GM23248 (cell line): Measurements from ENCODE around the gene SPNS1. TPM values are rescaled to one million over a fixed set of nuclear protein-coding genes. Genes with fewer than 3 reads are reported as not detected.

ENCODE experiments used
- DNase-seq: peaks from one replicate; pipeline ENCODE4 v3.0.0-alpha.2; 2015
- H2AFZ ChIP-seq: fragments of 200-600 bp; sonication (generic); 2 replicates; pipeline ENCODE4 v1.6.1; 2016; ENCODE audit warnings: antibody characterized with exemption
- H3F3A ChIP-seq: fragments of 200-600 bp; sonication (generic); 2 replicates; pipeline ENCODE4 v1.6.1; 2016; ENCODE audit warnings: mild to moderate bottlenecking, antibody characterized with exemption, mixed run types; ENCODE audit not compliant: insufficient read depth
- H3K27ac ChIP-seq: fragments of 200-600 bp; sonication (generic); 2 replicates; pipeline ENCODE4 v1.5.1; 2016; ENCODE audit warnings: mild to moderate bottlenecking
- H3K27me3 ChIP-seq: fragments of 200-600 bp; sonication (generic); replicated peaks from 2 replicates; pipeline ENCODE4 v1.6.1; 2016; ENCODE audit warnings: mild to moderate bottlenecking; ENCODE audit not compliant: insufficient read depth
- H3K36me3 ChIP-seq: fragments of 200-600 bp; sonication (generic); 2 replicates; pipeline ENCODE4 v1.6.1; 2016; ENCODE audit warnings: low read depth, mild to moderate bottlenecking
- H3K4me1 ChIP-seq: fragments of 200-600 bp; sonication (generic); 2 replicates; pipeline ENCODE4 v1.6.1; 2016; ENCODE audit warnings: mild to moderate bottlenecking; ENCODE audit not compliant: insufficient read depth
- H3K4me2 ChIP-seq: fragments of 200-600 bp; sonication (generic); one replicate; pipeline ENCODE4 v1.6.1; 2016; ENCODE audit warnings: mild to moderate bottlenecking; ENCODE audit not compliant: unreplicated experiment
- H3K4me3 ChIP-seq: fragments of 200-600 bp; sonication (generic); 2 replicates; pipeline ENCODE4 v1.5.1; 2016; ENCODE audit warnings: mild to moderate bottlenecking
- H3K79me2 ChIP-seq: fragments of 200-600 bp; sonication (generic); 2 replicates; pipeline ENCODE4 v1.6.1; 2016; ENCODE audit warnings: mild to moderate bottlenecking; ENCODE audit not compliant: insufficient read depth
- H3K9ac ChIP-seq: fragments of 200-600 bp; sonication (generic); 2 replicates; pipeline ENCODE4 v1.6.1; 2016; ENCODE audit warnings: mild to moderate bottlenecking
- H3K9me2 ChIP-seq: fragments of 200-600 bp; sonication (generic); 2 replicates; pipeline ENCODE4 v1.6.1; 2016; ENCODE audit warnings: mixed run types, mild to moderate bottlenecking, moderate library complexity; ENCODE audit not compliant: insufficient read depth
- H3K9me3 ChIP-seq: fragments of 200-600 bp; sonication (generic); one replicate; pipeline ENCODE4 v1.6.1; 2017; ENCODE audit warnings: low read depth
- H4K20me1 ChIP-seq: fragments of 200-600 bp; sonication (generic); 2 replicates; pipeline ENCODE4 v1.6.0; 2016; ENCODE audit not compliant: insufficient read depth
- EZH2 ChIP-seq: fragments of 200-600 bp; sonication (generic); IDR thresholded peaks from 2 replicates; pipeline ENCODE4 v1.6.1; 2018; ENCODE audit warnings: antibody characterized with exemption, mild to moderate bottlenecking; ENCODE audit not compliant: insufficient read depth, poor library complexity, severe bottlenecking
- EZH2phosphoT487 ChIP-seq: fragments of 200-600 bp; sonication (generic); IDR thresholded peaks from 2 replicates; pipeline ENCODE4 v1.6.1; 2018; ENCODE audit warnings: antibody characterized with exemption, moderate library complexity, mild to moderate bottlenecking, low read depth; ENCODE audit not compliant: insufficient read depth
- WGBS, 2 experiments: methylation state at CpG; one replicate each; pipeline ENCODE4 v1.1.6; 2015 to 2017; ENCODE audit warnings: low lambda C conversion rate in 2 of 2, low coverage in 1 of 2; ENCODE audit errors: missing lambda C conversion rate in 2 of 2; 5-methylcytosine and 5-hydroxymethylcytosine counted together
- in situ Hi-C: fragments of 300-500 bp; cut with MboI; formaldehyde crosslinking; loops from 2 replicates; pipeline ENCODE4 v1.15.0; 2020
- polyA plus RNA-seq: library from polyadenylated mRNA; unstranded; fragments of >200 nt; fragmentation: Nextera tagmentation; extraction: Ambion mirVana; gene quantifications from 2 replicates; pipeline ENCODE4 v1.2.1, GENCODE V29; 2016
- total RNA-seq: library from RNA; depleted of rRNA; stranded (reverse); fragments of >200 nt; shearing (Covaris generic); gene quantifications from 2 replicates; pipeline ENCODE4 v1.2.3, GENCODE V29; 2014

Gene SPNS1
- total and polyA plus RNA-seq, 2 experiments from 2014 or later = 41.3 to 48.4 TPM

DNA sequence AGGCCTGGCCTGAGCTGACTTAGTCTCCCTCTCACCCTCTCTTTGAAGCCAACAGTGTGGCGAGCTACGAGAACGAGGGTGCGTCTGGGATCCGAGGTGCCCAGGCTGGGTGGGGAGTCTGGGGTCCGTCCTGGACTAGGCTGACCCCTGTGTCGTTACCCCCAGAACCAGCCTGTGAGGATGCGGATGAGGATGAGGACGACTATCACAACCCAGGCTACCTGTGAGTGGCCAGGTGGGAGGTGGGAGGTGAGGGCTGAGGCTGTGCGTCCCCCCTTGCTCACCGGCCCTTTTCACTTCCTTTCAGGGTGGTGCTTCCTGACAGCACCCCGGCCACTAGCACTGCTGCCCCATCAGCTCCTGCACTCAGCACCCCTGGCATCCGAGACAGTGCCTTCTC is 11.9 kb downstream of the SPNS1 start:
- Histone ChIP-seq H2AFZ (no peak overlapping the region), H3K27ac (no peak overlapping the region), H3K4me1 (no peaks in the 10 kb centered on the region), H3F3A (no peaks in the 10 kb centered on the region), H3K36me3 (peaks cover 18% of the 10 kb centered on the region), H4K20me1 (no peaks in the 10 kb centered on the region), H3K9me2 (no peaks in the 10 kb centered on the region), H3K27me3 (no peaks in the 10 kb centered on the region), H3K9me3 (no peaks in the 10 kb centered on the region), H3K9ac (no peak overlapping the region), H3K4me3 (no peak overlapping the region), H3K79me2 (no peaks in the 10 kb centered on the region), H3K4me2 (no peak overlapping the region)
- 88 to 94% methylated on average over 12 to 13 of the region's 13 CpGs for WGBS, 2 experiments
- in situ Hi-C loops = no loop called here
- no peak for DNase-seq
- TF ChIP-seq EZH2 (no peak), EZH2phosphoT487 (no peak)

DNA sequence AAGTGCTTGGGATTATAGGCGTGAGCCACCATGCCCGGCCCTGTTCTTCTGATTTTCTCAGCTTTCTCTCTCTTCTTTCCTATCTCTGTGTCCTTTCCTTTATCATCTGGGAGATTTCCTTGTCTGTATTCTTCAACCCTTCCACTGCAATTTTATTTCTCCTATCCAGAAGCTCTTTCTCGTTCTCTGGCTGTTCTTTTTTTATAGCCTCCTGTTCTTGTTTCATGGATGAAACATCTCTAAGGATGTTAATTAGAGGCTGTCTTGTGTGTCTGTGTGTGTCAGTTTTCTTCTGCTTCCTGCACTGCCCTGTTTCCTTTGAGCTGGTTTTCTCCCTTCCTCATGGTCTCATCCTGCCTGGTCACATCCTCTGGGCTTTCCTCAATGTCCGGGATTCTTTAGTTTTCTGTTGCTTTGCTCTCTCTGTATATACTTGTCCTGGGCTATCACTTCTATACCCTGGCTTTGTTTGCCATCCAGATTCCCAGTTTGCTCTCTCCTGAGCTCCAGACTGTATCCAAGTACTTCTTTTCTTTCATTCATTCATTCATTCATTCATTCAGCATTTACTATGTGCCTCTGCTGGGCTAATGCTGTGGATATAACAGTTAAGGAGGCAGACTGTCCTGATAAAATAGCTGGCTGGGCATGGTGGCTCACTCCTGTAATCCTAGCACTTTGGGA is 12.7 kb downstream of the SPNS1 start:
- Histone ChIP-seq H3K4me2 (no peak overlapping the region), H4K20me1 (no peaks in the 10 kb centered on the region), H3K79me2 (no peaks in the 10 kb centered on the region), H3F3A (no peaks in the 10 kb centered on the region), H3K27ac (no peak overlapping the region), H2AFZ (no peak overlapping the region), H3K9me3 (no peaks in the 10 kb centered on the region), H3K9me2 (no peaks in the 10 kb centered on the region), H3K4me3 (no peak overlapping the region), H3K36me3 (peaks cover 18% of the 10 kb centered on the region), H3K4me1 (no peaks in the 10 kb centered on the region), H3K27me3 (no peaks in the 10 kb centered on the region), H3K9ac (no peak overlapping the region)
- no peak for TF ChIP-seq EZH2
- no peak for TF ChIP-seq EZH2phosphoT487
- WGBS, 2 experiments = 95 to 99% methylated on average over 4 of the region's 4 CpGs
- in situ Hi-C loops = no loop called here
- DNase-seq = no peak

DNA sequence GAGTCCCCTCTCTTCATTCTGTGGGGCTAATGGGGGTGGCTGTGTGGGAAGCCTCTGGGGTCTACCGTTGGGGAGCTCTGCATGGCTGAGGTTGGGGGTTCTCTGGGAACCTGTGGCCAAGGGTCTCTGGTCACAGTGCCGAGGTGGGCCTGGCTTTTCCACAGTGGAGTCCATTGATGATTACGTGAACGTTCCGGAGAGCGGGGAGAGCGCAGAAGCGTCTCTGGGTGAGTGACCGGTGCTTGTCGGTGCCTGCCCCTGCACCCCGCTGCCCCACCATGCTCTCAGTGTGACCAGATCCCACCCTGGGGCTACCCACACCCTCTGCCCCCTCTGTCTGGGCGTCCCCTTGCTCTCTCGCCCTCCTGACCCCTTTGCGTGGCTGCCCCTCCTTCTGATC is 14.8 kb downstream of the SPNS1 start:
- Histone ChIP-seq H3K4me2 (no peak overlapping the region), H2AFZ (no peak overlapping the region), H3K4me1 (no peaks in the 10 kb centered on the region), H3K27me3 (no peaks in the 10 kb centered on the region), H3K36me3 (peaks cover 18% of the 10 kb centered on the region), H3K9me2 (no peaks in the 10 kb centered on the region), H4K20me1 (no peaks in the 10 kb centered on the region), H3K79me2 (no peaks in the 10 kb centered on the region), H3K4me3 (no peak overlapping the region), H3F3A (no peaks in the 10 kb centered on the region), H3K27ac (no peak overlapping the region), H3K9ac (no peak overlapping the region), H3K9me3 (no peaks in the 10 kb centered on the region)
- 95 to 96% methylated on average over 13 to 14 of the region's 14 CpGs for WGBS, 2 experiments
- no peak for DNase-seq
- TF ChIP-seq EZH2phosphoT487 (no peak), EZH2 (no peak)
- in situ Hi-C loops = no loop called here

DNA sequence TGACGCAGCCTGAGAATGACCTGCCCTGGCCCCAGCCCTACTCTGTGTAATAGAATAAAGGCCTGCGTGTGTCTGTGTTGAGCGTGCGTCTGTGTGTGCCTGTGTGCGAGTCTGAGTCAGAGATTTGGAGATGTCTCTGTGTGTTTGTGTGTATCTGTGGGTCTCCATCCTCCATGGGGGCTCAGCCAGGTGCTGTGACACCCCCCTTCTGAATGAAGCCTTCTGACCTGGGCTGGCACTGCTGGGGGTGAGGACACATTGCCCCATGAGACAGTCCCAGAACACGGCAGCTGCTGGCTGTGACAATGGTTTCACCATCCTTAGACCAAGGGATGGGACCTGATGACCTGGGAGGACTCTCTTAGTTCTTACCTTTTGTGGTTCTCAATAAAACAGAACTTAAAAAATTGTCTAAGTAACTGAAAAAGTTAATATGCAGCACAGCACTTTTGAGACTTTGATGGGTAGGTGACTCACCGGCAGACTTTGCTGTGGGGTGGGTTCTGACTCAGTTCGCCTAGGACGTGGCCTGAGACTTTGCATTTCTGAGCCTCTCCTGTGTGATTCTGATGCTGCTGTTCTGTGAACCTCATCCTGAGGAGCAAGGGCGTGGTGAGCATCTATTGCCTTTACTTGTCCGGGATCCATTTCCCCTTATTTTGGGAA is 15.9 kb downstream of the SPNS1 start:
- in situ Hi-C loops = no loop called here
- Histone ChIP-seq H3K27me3 (no peaks in the 10 kb centered on the region), H3K36me3 (peaks cover 18% of the 10 kb centered on the region), H4K20me1 (no peaks in the 10 kb centered on the region), H3K4me3 (no peak overlapping the region), H3K9ac (no peak overlapping the region), H3K4me1 (no peaks in the 10 kb centered on the region), H2AFZ (no peak overlapping the region), H3F3A (no peaks in the 10 kb centered on the region), H3K79me2 (no peaks in the 10 kb centered on the region), H3K9me3 (no peaks in the 10 kb centered on the region), H3K4me2 (no peak overlapping the region), H3K9me2 (no peaks in the 10 kb centered on the region), H3K27ac (no peak overlapping the region)
- 68 to 75% methylated on average over 11 of the region's 11 CpGs for WGBS, 2 experiments
- no peak for TF ChIP-seq EZH2phosphoT487
- TF ChIP-seq EZH2 = no peak
- peak; percentile 45 for DNase-seq
